ENCODE results near the gene PPP3CB. TPM values are rescaled to one million over a fixed set of nuclear protein-coding genes. Genes with fewer than 3 reads are reported as not detected.

PPP3CB gene
- total RNA-seq: 6.3 and 7.9 TPM in 2 replicates

DNA sequence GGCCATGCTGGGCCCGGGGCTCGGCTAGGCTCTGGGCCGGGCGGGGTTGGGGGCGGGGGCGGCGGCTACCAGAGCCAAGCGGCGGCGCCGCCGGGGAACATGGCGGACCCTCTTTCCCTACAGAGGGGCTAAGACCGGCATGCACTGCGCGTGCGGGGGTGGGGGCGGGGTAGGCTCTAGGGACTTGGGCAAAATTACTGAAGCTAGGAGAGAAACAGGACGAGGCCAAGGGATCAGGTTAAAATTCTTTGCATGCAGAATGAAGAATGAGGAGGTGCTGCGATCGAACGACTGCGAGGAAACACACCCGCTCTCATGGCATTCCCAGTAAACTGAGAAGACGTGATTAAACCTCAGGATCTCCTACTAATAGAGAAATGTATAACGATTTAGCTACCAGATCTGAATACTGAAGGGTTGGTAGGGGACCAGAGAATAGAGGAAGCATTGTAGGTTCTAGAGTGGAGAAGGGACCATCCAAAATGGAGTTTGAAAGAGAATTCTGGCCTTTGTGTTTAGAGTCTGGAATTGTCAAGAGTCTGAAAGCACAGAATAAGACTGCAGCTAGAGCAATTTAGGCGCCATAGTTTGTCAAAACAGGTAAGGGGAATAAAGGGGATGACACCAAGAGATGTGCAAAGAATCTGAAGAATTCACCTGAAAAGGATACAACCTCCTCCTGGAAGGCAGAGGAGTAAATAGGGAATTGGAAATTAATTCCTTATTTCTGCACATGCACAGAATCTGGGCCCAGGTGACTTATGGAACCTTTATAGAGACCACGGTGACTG lies at the start of gene PPP3CB:
Gene PPP3CB (minus strand): TSS at position 141 of the 791 bp plus-strand sequence. CDS start 135 bp downstream, at position 6.
- DNase-seq (ENCODE audit: low read depth in 2 of 2): peak; percentile 97 to 98

DNA sequence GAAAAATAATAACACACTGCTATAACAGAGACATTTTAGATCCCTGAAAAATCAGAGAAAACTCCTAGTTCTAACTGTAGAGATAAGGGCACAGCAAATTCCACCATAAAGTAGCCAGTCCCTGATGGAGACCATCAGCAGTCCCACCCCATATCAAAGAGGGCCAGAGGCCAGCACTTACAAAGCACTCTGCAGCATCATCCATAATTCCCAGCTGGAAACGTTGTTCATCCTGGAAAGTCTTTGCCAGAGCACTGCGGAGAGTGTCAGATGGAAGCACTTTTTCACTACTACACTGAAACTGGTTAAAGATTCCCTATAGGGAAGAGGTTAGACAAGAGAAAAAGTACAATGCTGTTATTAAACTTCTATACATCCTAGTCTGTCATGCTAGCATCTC lies 49.5 kb upstream of the PPP3CB start:
- DNase-seq (ENCODE audit: low read depth in 2 of 2): no peak

- DNase-seq (ENCODE audit: low read depth in 2 of 2): no peak
Observed at GRCh38 chr10:73537709-73538108, 41.9 kb upstream of the PPP3CB start.

GRCh38 chr10:73537288-73537687 lies 41.5 kb upstream of the PPP3CB start:
- DNase-seq (ENCODE audit: low read depth in 2 of 2): no peak

GRCh38 chr10:73534857-73535256 lies 39.0 kb upstream of the PPP3CB start:
- DNase-seq (ENCODE audit: low read depth in 2 of 2): no peak

DNA sequence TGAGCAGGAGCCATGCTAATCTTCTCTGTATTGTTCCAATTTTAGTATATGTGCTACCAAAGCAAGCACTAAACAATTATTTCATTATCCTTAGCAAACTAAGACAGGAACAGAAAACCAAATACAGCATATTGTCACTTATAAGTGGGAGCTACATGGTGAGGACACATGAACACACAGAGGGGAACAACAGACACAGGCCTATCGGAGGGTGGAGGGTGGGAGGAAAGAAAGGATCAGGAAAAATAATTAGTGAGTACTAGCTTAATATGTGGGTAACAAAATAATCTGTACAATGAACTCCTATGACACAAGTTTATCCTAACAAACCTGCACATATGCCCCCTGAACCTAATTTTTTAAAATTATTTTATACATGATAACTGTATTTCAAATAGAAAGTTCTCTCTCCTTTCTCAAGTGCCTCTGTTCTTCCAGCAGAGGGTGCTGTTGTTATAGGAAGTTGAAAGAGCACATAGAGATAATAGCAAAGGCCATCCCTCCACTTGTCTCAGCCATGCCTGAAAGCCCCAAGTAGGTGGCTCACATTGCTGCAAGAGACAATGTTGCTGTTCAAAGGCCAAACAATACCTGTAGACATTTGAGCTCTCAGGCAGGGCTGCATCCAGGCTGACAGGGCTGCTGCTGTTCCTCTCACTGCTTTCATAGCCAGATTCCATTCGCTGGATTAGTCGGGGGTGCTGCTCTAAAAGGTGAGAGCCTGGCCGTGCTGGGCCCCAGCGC lies 33.4 kb upstream of the PPP3CB start:
- DNase-seq (ENCODE audit: low read depth in 2 of 2): peak; percentile 82

GRCh38 chr10:73522263-73522662 lies 26.4 kb upstream of the PPP3CB start:
- peak in 1 of 2 donors; percentile 50 for DNase-seq (ENCODE audit: low read depth in 2 of 2)

DNA sequence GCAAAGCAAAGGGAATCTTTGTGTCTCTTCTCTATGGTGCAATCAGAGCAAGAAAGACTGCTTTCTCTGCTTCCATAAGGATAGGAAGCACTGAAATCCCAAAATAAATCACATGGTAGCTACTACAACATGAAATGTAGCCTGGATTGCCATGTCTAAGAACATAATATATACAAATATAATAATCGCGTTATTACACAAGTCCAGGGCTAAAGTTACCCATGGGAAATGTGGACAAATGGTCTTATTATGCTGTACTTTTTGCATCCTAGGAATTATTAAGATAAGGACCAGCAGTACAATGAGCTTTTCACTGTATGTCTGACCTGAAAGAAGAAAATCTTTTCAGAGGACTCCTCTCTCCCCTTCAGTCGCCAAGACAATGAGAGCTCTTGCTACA lies 23.5 kb upstream of the PPP3CB start:
- DNase-seq (ENCODE audit: low read depth in 2 of 2): no peak

GRCh38 chr10:73517166-73517888 lies 21.5 kb upstream of the PPP3CB start:
- DNase-seq (ENCODE audit: low read depth in 2 of 2): peak; percentile 55 to 73

GRCh38 chr10:73512207-73512743 lies 16.5 kb upstream of the PPP3CB start:
- no peak for DNase-seq (ENCODE audit: low read depth in 2 of 2)

DNA sequence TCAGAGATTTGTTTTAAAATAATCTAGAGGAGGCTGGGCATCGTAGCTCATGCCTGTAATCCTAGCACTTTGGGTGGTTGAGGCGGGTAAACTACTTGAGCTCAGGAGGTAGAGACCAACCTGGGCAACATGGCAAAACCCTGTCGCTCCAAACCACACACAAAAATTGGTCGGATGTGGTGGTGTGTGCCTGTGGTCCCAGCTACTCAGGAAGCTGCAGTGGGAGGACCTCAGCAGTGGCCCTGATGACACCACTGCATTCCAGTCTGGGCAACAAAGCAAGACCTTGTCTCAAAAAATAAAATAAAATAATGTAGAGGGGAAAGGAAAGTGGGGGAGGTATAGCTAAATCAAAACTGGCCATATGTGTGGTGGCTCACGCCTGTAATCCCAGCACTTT lies 13.9 kb upstream of the PPP3CB start:
- DNase-seq (ENCODE audit: low read depth in 2 of 2): no peak

GRCh38 chr10:73506491-73506890 lies 10.7 kb upstream of the PPP3CB start:
- no peak for DNase-seq (ENCODE audit: low read depth in 2 of 2)

- DNase-seq (ENCODE audit: low read depth in 2 of 2): no peak
Observed at GRCh38 chr10:73506074-73506473, 10.2 kb upstream of the PPP3CB start.

- DNase-seq (ENCODE audit: low read depth in 2 of 2): no peak
Observed at GRCh38 chr10:73503037-73503436, 7.2 kb upstream of the PPP3CB start.

GRCh38 chr10:73501651-73502050 lies 5.8 kb upstream of the PPP3CB start:
- peak in 1 of 2 donors; percentile 41 for DNase-seq (ENCODE audit: low read depth in 2 of 2)

DNA sequence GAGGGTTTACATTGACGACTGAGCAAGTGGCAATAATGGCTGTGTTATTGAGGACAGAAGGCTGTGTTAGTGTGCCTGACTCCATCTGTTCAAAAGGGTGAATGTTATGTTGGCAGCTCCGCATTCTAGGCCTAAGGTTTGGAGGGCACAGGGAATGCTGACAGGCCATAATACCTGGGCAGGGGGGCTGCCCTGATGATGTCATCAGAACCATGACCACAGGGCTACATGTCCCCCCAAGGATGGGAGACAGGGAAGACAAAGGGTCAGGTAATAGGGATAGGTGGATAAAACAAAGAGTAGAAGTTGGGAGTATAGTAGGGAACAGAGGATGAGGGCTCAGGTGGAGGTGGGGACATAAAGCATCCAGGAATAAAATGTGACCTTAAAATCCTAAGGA lies 1.8 kb upstream of the PPP3CB start:
- DNase-seq (ENCODE audit: low read depth in 2 of 2): no peak

DNA sequence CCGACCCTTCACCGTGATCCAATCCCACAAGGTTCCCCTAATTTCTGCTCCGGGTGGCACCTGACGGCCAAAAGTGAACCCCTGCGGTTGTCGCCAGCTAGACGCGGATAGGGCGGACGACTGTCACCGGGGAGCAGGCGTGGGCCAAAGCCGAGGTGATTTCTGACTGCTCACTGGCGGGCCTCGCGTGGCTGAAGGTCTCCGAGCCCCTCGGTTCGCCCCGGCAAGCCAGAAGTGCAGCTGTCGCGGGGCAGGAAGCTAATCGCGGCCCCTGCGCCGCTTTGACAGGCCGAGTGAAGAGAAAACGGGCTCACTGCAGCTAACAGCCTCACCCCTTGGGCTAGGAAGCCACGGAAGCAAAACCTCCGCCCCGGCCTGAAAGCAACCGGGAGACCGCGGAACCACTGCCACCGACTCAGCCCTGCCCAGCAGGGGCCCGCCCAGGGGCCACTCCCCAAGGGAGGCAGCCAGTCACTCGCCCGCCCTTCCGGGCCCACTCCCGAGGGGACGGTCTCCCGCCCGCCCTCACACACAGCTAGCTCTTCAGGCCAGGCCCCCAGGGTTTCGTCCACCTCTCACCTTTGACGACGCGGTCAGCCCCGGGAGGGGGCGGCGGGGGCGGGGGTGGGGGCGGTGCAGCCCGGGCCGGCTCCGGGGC lies 469 bp downstream of the PPP3CB start:
- DNase-seq (ENCODE audit: low read depth in 2 of 2): peak; percentile 89 to 90

DNA sequence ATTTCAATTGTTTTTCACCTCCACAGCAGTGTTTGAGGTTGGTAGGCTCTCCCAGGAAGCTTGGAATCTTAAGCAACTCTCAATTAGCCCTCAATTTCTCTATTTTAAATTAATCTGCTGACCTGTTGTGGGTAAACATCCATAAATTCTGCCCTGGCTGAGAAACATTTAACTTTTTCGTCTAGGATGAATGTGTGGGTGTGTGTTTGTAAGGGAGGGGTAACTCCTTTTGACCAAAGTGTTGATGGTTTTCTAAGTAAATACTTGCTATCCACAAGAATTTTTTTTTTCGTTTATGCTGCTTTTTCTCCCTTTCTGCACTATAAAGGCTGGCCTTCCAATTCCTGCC lies 973 bp downstream of the PPP3CB start:
- DNase-seq (ENCODE audit: low read depth in 2 of 2): no peak

- no peak for DNase-seq (ENCODE audit: low read depth in 2 of 2)
Observed at GRCh38 chr10:73494213-73494612, 1.6 kb downstream of the PPP3CB start.

- DNase-seq (ENCODE audit: low read depth in 2 of 2): no peak
Observed at GRCh38 chr10:73493781-73494180, 2.0 kb downstream of the PPP3CB start.

DNA sequence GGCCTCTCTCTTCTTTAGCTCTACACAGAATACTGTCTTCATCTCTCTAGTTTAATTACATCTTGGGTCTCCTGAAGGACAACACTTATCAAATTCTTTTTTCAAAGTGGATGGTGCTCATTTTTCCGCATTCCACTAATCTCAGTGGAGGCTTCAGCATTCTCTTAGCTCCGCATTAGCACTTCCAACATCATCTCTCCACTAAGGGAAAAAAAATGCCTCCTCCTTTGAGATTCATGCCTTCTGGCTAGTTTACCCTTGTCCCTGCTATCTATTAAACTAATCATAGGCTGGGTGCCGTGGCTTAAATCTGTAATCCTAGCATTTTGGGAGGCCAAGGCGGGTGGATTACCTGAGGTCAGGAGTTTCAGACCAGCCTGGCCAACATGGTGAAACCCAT lies 9.2 kb downstream of the PPP3CB start:
- DNase-seq (ENCODE audit: low read depth in 2 of 2): no peak

All from lung microvascular endothelial cell (primary cell).